Glomerular visceral epithelial cell (primary cell): Measurements from ENCODE around the gene PLAU.
A peak's percentile ranks its signal among the peaks of the same experiment; 100 is the strongest.
"Not testable (repeated sequence)": the region's sequence is repeated elsewhere in the genome, so short reads cannot be mapped to it uniquely, and the experiment has no call there.

ENCODE experiments used
- DNase-seq: peaks from one replicate; pipeline ENCODE4 v3.0.0-alpha.2; 2016; ENCODE audit errors: extremely low spot score

The PLAU gene

GRCh38 chr10:73922007-73922863, 11.3 kb downstream of the PLAU start:
- DNase-seq, result no peak

- DNase-seq, result no peak
These were observed 11.9 kb downstream of the PLAU start for GRCh38 chr10:73922864-73923133.

GRCh38 chr10:73923935-73924598, 13.1 kb downstream of the PLAU start:
- DNase-seq, result no peak

GRCh38 chr10:73924935-73925334, 14.0 kb downstream of the PLAU start:
- DNase-seq, result no peak

- no peak for DNase-seq
These were observed 14.6 kb downstream of the PLAU start for GRCh38 chr10:73925539-73925938.

GRCh38 chr10:73926152-73926764, 15.3 kb downstream of the PLAU start:
- no peak for DNase-seq

- DNase-seq, result not testable (repeated sequence)
These were observed 19.8 kb downstream of the PLAU start for GRCh38 chr10:73930630-73931327.

- peak; percentile 62 for DNase-seq
These were observed 21.1 kb downstream of the PLAU start for GRCh38 chr10:73931767-73932619.

- no peak for DNase-seq
These were observed 21.7 kb downstream of the PLAU start for GRCh38 chr10:73932620-73933112.

- DNase-seq, result no peak
These were observed 23.1 kb downstream of the PLAU start for GRCh38 chr10:73934074-73934473.

- no peak for DNase-seq
These were observed 25.0 kb downstream of the PLAU start for GRCh38 chr10:73935895-73936294.

- no peak for DNase-seq
These were observed 26.6 kb downstream of the PLAU start for GRCh38 chr10:73937333-73938043.

GRCh38 chr10:73940634-73941221, 29.8 kb downstream of the PLAU start:
- DNase-seq, result peak; percentile 81

GRCh38 chr10:73941300-73941699, 30.4 kb downstream of the PLAU start:
- DNase-seq, result peak; percentile 56

GRCh38 chr10:73944356-73945100, 33.6 kb downstream of the PLAU start:
- no peak for DNase-seq

- no peak for DNase-seq
These were observed 35.6 kb downstream of the PLAU start for GRCh38 chr10:73946253-73947145.

GRCh38 chr10:73948947-73949633, 38.2 kb downstream of the PLAU start:
- no peak for DNase-seq
